Measurements from ENCODE around the gene PLXNA2.

The PLXNA2 gene

GRCh38 chr1:208265122-208265469 is 20.9 kb upstream of the PLXNA2 start:
- Histone ChIP-seq H3K9ac (ENCODE audit: low read length) (no peak overlapping the region), H3K27ac (ENCODE audit: low read length) (no peak overlapping the region), H4K20me1 (ENCODE audit: insufficient read depth, low read length) (no peaks in the 10 kb centered on the region), H2AFZ (ENCODE audit: low read depth, low read length) (no peak overlapping the region), H3K4me2 (ENCODE audit: low read length) (no peak overlapping the region), H3K9me3 (ENCODE audit: insufficient read depth, low read length) (no peaks in the 10 kb centered on the region), H3K27me3 (ENCODE audit: low read depth, low read length) (peaks cover 85% of the 10 kb centered on the region), H3K4me1 (ENCODE audit: low read length) (no peaks in the 10 kb centered on the region), H3K36me3 (replicated peaks; ENCODE audit: low read depth, low read length) (no peaks in the 10 kb centered on the region), H3K4me3 (ENCODE audit: low read length) (no peak overlapping the region), H3K79me2 (ENCODE audit: low read length) (no peaks in the 10 kb centered on the region)
- TF ChIP-seq EZH2phosphoT487 (IDR thresholded peaks at IDR 0.05; ENCODE audit: low read depth) = no peak
- TF ChIP-seq, protein P1, sequence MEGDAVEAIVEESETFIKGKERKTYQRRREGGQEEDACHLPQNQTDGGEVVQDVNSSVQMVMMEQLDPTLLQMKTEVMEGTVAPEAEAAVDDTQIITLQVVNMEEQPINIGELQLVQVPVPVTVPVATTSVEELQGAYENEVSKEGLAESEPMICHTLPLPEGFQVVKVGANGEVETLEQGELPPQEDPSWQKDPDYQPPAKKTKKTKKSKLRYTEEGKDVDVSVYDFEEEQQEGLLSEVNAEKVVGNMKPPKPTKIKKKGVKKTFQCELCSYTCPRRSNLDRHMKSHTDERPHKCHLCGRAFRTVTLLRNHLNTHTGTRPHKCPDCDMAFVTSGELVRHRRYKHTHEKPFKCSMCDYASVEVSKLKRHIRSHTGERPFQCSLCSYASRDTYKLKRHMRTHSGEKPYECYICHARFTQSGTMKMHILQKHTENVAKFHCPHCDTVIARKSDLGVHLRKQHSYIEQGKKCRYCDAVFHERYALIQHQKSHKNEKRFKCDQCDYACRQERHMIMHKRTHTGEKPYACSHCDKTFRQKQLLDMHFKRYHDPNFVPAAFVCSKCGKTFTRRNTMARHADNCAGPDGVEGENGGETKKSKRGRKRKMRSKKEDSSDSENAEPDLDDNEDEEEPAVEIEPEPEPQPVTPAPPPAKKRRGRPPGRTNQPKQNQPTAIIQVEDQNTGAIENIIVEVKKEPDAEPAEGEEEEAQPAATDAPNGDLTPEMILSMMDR (IDR thresholded peaks at IDR 0.05; ENCODE audit: low read depth, low read length) = no peak

GRCh38 chr1:208264469-208265121 is 20.4 kb upstream of the PLXNA2 start:
- Histone ChIP-seq H3K4me3 (ENCODE audit: low read length) (no peak overlapping the region), H3K79me2 (ENCODE audit: low read length) (no peaks in the 10 kb centered on the region), H3K9ac (ENCODE audit: low read length) (no peak overlapping the region), H3K4me2 (ENCODE audit: low read length) (no peak overlapping the region), H2AFZ (ENCODE audit: low read depth, low read length) (no peak overlapping the region), H3K27me3 (ENCODE audit: low read depth, low read length) (peaks cover 84% of the 10 kb centered on the region), H3K27ac (ENCODE audit: low read length) (no peak overlapping the region), H3K4me1 (ENCODE audit: low read length) (no peaks in the 10 kb centered on the region), H3K9me3 (ENCODE audit: insufficient read depth, low read length) (no peaks in the 10 kb centered on the region), H4K20me1 (ENCODE audit: insufficient read depth, low read length) (no peaks in the 10 kb centered on the region), H3K36me3 (replicated peaks; ENCODE audit: low read depth, low read length) (no peaks in the 10 kb centered on the region)
- TF ChIP-seq, protein P1 (IDR thresholded peaks at IDR 0.05; ENCODE audit: low read depth, low read length) = no peak
- no peak for TF ChIP-seq EZH2phosphoT487 (IDR thresholded peaks at IDR 0.05; ENCODE audit: low read depth)

- peaks cover 84% of the 10 kb centered on the region for H3K27me3 ChIP-seq (ENCODE audit: low read depth, low read length)
Observed at GRCh38 chr1:208261874-208262273, 17.7 kb upstream of the PLXNA2 start.

GRCh38 chr1:208258277-208258676 is 14.1 kb upstream of the PLXNA2 start:
- H3K27me3 ChIP-seq (ENCODE audit: low read depth, low read length) = peaks cover 81% of the 10 kb centered on the region
- no peaks in the 10 kb centered on the region for H3K79me2 ChIP-seq (ENCODE audit: low read length)
- no peak overlapping the region for H3K4me3 ChIP-seq (ENCODE audit: low read length)
- H3K27ac ChIP-seq (ENCODE audit: low read length) = no peak overlapping the region
- no peaks in the 10 kb centered on the region for H3K4me1 ChIP-seq (ENCODE audit: low read length)
- no peaks in the 10 kb centered on the region for H4K20me1 ChIP-seq (ENCODE audit: insufficient read depth, low read length)
- no peaks in the 10 kb centered on the region for H3K36me3 ChIP-seq (replicated peaks; ENCODE audit: low read depth, low read length)
- no peak overlapping the region for H2AFZ ChIP-seq (ENCODE audit: low read depth, low read length)
- no peak overlapping the region for H3K4me2 ChIP-seq (ENCODE audit: low read length)
- TF ChIP-seq, protein P1 (IDR thresholded peaks at IDR 0.05; ENCODE audit: low read depth, low read length) = no peak
- no peak for TF ChIP-seq EZH2phosphoT487 (IDR thresholded peaks at IDR 0.05; ENCODE audit: low read depth)
- H3K9ac ChIP-seq (ENCODE audit: low read length) = no peak overlapping the region
- H3K9me3 ChIP-seq (ENCODE audit: insufficient read depth, low read length) = no peaks in the 10 kb centered on the region

More at GRCh38 chr1:208261874-208262273, 17.7 kb upstream of the PLXNA2 start:
- H3K4me2 ChIP-seq (ENCODE audit: low read length) = no peak overlapping the region
- H3K4me3 ChIP-seq (ENCODE audit: low read length) = no peak overlapping the region
- no peak overlapping the region for H3K27ac ChIP-seq (ENCODE audit: low read length)
- H3K9ac ChIP-seq (ENCODE audit: low read length) = no peak overlapping the region
- H3K9me3 ChIP-seq (ENCODE audit: insufficient read depth, low read length) = no peaks in the 10 kb centered on the region
- no peaks in the 10 kb centered on the region for H3K36me3 ChIP-seq (replicated peaks; ENCODE audit: low read depth, low read length)
- no peak for TF ChIP-seq EZH2phosphoT487 (IDR thresholded peaks at IDR 0.05; ENCODE audit: low read depth)
- TF ChIP-seq, protein P1 (IDR thresholded peaks at IDR 0.05; ENCODE audit: low read depth, low read length) = no peak
- H3K4me1 ChIP-seq (ENCODE audit: low read length) = no peaks in the 10 kb centered on the region
- no peaks in the 10 kb centered on the region for H3K79me2 ChIP-seq (ENCODE audit: low read length)
- H4K20me1 ChIP-seq (ENCODE audit: insufficient read depth, low read length) = no peaks in the 10 kb centered on the region
- no peak overlapping the region for H2AFZ ChIP-seq (ENCODE audit: low read depth, low read length)
